ENCODE results near the gene SEMA5A. TPM values are rescaled to one million over a fixed set of nuclear protein-coding genes. Genes with fewer than 3 reads are reported as not detected.

SEMA5A gene
- total RNA-seq, 1 donor from 2014 or later = 0.51 TPM

- peaks cover 2% of the 10 kb centered on the region for H3K27me3 Mint-ChIP-seq (ENCODE audit: unreplicated experiment)
- no peak overlapping the region for H3K4me3 Mint-ChIP-seq (ENCODE audit: unreplicated experiment)
- H3K36me3 Mint-ChIP-seq (ENCODE audit: unreplicated experiment) = no peaks in the 10 kb centered on the region
- no peaks in the 10 kb centered on the region for H3K9me3 Mint-ChIP-seq (ENCODE audit: unreplicated experiment)
- H3K4me1 Mint-ChIP-seq (ENCODE audit: low read depth, unreplicated experiment) = peaks cover 12% of the 10 kb centered on the region
- TF ChIP-seq, protein P1, sequence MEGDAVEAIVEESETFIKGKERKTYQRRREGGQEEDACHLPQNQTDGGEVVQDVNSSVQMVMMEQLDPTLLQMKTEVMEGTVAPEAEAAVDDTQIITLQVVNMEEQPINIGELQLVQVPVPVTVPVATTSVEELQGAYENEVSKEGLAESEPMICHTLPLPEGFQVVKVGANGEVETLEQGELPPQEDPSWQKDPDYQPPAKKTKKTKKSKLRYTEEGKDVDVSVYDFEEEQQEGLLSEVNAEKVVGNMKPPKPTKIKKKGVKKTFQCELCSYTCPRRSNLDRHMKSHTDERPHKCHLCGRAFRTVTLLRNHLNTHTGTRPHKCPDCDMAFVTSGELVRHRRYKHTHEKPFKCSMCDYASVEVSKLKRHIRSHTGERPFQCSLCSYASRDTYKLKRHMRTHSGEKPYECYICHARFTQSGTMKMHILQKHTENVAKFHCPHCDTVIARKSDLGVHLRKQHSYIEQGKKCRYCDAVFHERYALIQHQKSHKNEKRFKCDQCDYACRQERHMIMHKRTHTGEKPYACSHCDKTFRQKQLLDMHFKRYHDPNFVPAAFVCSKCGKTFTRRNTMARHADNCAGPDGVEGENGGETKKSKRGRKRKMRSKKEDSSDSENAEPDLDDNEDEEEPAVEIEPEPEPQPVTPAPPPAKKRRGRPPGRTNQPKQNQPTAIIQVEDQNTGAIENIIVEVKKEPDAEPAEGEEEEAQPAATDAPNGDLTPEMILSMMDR (IDR thresholded peaks at IDR 0.05; ENCODE audit: partially characterized antibody, unreplicated experiment) = no peak
- no peak for DNase-seq
- no peak overlapping the region for H3K27ac Mint-ChIP-seq (ENCODE audit: unreplicated experiment)
These were observed 12.6 kb upstream of the SEMA5A start for GRCh38 chr5:9558319-9558965.

DNA sequence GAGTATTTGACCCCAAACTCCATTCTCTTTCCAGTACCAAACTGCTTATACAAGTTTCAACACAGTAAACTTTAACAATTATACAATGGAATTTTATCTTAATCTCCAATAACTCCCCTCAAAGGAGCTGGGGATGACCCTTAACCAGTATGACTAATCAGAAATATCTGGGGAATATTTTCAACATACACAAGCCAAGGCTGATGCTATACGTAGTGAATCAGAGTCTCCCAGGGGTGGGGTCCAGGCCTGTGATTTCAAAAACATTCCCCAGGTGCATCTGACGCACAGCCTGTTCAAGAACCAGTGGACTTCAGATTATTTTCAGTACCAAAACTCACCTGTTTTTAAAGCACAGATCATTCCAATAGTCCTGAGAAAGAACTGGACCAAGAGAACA lies 11.8 kb upstream of the SEMA5A start:
- DNase-seq = no peak
- no peak overlapping the region for H3K27ac Mint-ChIP-seq (ENCODE audit: unreplicated experiment)
- no peaks in the 10 kb centered on the region for H3K9me3 Mint-ChIP-seq (ENCODE audit: unreplicated experiment)
- no peak overlapping the region for H3K4me3 Mint-ChIP-seq (ENCODE audit: unreplicated experiment)
- peaks cover 4% of the 10 kb centered on the region for H3K27me3 Mint-ChIP-seq (ENCODE audit: unreplicated experiment)
- H3K4me1 Mint-ChIP-seq (ENCODE audit: low read depth, unreplicated experiment) = peaks cover 12% of the 10 kb centered on the region
- H3K36me3 Mint-ChIP-seq (ENCODE audit: unreplicated experiment) = no peaks in the 10 kb centered on the region
- TF ChIP-seq, protein P1 (IDR thresholded peaks at IDR 0.05; ENCODE audit: partially characterized antibody, unreplicated experiment) = no peak

GRCh38 chr5:9555961-9556360 lies 10.1 kb upstream of the SEMA5A start:
- no peak overlapping the region for H3K4me3 Mint-ChIP-seq (ENCODE audit: unreplicated experiment)
- no peak for DNase-seq
- TF ChIP-seq, protein P1 (IDR thresholded peaks at IDR 0.05; ENCODE audit: partially characterized antibody, unreplicated experiment) = no peak
- no peak overlapping the region for H3K27ac Mint-ChIP-seq (ENCODE audit: unreplicated experiment)
- H3K9me3 Mint-ChIP-seq (ENCODE audit: unreplicated experiment) = no peaks in the 10 kb centered on the region
- peaks cover 4% of the 10 kb centered on the region for H3K27me3 Mint-ChIP-seq (ENCODE audit: unreplicated experiment)
- no peaks in the 10 kb centered on the region for H3K36me3 Mint-ChIP-seq (ENCODE audit: unreplicated experiment)
- peaks cover 3% of the 10 kb centered on the region for H3K4me1 Mint-ChIP-seq (ENCODE audit: low read depth, unreplicated experiment)

DNA sequence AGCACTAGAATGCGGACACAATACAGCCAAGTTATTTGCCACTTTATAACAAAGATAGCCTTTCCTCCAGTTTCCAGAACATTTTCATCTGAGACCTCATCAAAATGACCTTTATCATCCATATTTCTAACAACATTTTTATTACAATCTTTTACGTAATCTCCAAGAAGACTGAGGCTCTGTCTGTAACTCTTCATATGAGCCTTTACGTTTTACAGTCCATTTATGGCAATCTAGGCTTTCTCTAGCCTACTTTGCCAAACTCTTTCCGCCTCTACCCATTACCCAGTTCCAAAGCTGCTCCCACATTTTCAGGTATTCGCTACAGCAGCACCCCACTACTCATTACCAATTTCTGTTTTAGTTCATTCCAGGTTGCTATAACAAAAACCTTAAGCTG lies 8.2 kb upstream of the SEMA5A start:
- Mint-ChIP-seq H3K27ac (ENCODE audit: unreplicated experiment) (no peak overlapping the region), H3K27me3 (ENCODE audit: unreplicated experiment) (peaks cover 6% of the 10 kb centered on the region), H3K9me3 (ENCODE audit: unreplicated experiment) (no peaks in the 10 kb centered on the region), H3K4me1 (ENCODE audit: low read depth, unreplicated experiment) (no peaks in the 10 kb centered on the region), H3K4me3 (ENCODE audit: unreplicated experiment) (no peak overlapping the region), H3K36me3 (ENCODE audit: unreplicated experiment) (no peaks in the 10 kb centered on the region)
- DNase-seq = no peak
- TF ChIP-seq, protein P1 (IDR thresholded peaks at IDR 0.05; ENCODE audit: partially characterized antibody, unreplicated experiment) = no peak

DNA sequence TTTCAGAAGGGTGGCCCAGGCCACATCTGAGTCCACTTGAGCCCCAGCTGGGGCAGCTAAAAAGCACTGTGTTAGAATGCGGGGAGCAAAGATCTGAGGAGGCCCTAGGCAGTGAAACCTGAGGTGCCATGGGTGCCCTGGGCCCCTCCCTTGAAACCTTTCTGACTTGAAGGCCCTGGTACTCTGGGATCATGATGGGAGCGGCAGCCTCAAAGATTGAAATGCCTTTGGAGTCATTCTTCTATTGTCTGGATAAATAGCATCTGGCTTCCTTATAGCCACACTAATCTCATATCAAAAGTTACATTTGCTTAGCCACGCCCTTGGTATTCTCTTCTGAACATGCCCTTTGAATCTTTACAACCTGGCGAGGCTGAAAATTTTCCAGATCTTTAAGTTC lies 7.7 kb upstream of the SEMA5A start:
- Mint-ChIP-seq H3K36me3 (ENCODE audit: unreplicated experiment) (no peaks in the 10 kb centered on the region), H3K27me3 (ENCODE audit: unreplicated experiment) (peaks cover 6% of the 10 kb centered on the region), H3K4me3 (ENCODE audit: unreplicated experiment) (no peak overlapping the region), H3K27ac (ENCODE audit: unreplicated experiment) (no peak overlapping the region), H3K4me1 (ENCODE audit: low read depth, unreplicated experiment) (no peaks in the 10 kb centered on the region), H3K9me3 (ENCODE audit: unreplicated experiment) (no peaks in the 10 kb centered on the region)
- no peak for DNase-seq
- TF ChIP-seq, protein P1 (IDR thresholded peaks at IDR 0.05; ENCODE audit: partially characterized antibody, unreplicated experiment) = no peak
